ENCODE results near the gene TRMT61A.
"Not testable (repeated sequence)": the region's sequence is repeated elsewhere in the genome, so short reads cannot be mapped to it uniquely, and the experiment has no call there.

TRMT61A gene

DNA sequence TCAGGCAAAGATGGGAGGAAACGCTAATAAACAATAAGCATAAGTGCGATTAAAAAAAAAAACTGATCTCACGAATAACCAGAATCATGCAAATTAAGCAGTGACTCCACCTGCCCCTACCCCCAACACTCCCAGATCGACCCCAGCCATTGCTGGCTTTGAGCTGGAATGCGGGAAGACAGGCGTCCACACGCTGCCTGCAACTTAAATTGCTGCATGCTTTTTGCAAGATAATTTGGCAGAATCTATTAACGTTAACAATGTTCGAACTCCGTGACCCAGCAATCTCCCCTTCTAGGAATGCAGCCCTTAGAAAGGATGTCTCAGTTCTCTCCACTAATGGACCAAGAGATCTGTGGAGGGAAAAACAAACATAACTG lies 5.4 kb upstream of the TRMT61A start:
- DNase-seq = no peak

DNA sequence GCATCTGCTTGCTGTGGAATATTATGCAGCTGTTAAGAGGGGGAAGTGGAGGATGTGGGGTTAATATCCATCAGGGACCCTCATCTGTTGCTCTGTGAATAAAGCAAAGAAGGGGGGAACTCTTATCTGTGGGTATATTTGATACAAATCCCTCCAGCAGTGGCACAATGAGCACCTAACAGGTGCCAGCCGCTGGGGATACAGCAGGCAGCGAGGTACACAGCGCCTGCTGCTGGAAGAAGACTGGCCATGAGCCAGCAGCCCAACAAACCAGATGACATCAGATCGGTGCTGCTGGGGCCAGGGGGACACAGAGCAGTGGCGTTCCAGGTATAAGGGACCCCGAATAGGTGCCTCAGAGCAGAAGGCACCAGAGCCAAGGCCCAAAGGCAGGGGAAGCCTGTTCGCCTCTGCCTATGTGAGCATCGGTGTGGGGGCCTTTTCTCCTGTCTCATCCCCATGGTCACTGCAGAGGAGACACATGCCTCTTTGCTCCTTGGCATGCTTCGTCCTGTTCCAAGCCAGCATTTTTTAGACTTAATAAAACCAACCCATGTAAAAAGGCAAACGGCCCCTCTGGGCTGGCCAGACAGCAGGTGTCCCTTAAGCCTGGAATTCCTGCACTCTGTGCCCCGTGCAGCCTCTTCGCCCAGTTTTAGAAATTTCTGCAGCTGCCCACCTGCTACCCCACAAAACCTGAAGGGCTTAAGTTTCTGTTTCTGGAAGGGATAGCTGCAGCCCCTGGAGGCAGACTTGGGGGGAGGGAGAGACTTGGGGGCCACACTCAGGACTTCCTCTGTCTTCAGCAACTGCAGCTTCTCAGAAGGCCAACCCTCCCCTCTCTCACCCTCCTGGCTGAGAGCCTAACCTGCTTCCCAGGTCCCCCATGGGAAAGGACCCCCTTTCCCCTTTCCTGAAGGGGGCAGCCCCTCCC lies 4.7 kb upstream of the TRMT61A start:
- no peak for DNase-seq

DNA sequence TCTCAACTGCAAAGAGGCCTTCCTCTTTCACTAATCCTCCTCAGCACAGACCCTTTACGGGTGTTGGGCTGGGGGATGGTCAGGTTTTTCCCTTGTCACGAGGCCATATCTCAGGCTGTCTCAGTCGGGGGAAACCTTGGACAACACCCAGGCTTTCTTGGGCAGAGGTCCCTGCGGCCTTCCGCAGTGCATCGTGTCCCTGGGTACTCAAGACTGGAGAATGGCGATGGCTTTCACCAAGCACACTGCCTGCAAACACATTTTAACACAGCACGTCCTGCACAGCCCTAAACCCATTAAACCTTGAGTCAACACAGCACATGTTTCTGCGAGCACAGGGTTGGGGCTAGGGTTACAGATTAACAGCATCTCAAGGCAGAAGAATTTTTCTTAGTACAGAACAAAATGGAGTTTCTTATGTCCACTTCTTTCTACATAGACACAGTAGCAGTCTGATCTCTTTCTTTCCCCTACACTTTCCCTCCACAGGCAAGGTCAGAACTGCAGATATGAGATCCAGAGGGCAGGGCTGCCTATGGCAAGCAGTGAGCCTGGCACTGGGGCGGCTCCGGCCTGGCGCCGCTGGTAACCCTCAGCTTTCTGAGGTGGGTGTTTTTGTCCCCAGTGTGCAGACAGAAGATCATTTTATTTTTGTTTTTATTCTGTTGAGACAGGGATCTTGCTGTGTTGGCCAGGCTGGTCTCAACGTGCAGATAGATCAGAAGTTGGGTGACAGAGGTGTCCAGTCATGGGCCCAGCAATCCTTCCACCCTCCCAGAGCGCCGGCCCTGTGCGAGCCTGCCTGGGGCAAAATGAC lies 3.4 kb upstream of the TRMT61A start:
- not testable (repeated sequence) for DNase-seq

- DNase-seq = no peak
Observed at GRCh38 chr14:103526247-103526913, 2.6 kb upstream of the TRMT61A start.

DNA sequence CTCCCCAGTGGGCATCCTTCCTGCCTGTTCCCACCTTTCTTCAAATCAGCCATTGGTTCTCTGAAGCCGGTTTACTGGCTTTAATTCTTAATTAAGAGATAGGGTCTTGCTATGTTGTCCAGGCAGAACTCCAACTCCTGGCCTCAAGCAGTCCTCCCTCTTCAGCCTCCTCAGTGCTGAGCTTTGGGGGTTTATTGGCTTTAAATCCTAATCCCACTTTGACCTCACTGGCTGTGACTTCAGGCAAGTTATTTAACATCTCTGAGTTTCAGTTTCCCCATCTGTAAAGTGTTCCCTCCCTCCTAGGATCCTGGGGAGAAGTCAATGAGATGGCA lies 2.1 kb upstream of the TRMT61A start:
- no peak for DNase-seq

GRCh38 chr14:103527408-103528145 lies 1.4 kb upstream of the TRMT61A start:
- DNase-seq = no peak

DNA sequence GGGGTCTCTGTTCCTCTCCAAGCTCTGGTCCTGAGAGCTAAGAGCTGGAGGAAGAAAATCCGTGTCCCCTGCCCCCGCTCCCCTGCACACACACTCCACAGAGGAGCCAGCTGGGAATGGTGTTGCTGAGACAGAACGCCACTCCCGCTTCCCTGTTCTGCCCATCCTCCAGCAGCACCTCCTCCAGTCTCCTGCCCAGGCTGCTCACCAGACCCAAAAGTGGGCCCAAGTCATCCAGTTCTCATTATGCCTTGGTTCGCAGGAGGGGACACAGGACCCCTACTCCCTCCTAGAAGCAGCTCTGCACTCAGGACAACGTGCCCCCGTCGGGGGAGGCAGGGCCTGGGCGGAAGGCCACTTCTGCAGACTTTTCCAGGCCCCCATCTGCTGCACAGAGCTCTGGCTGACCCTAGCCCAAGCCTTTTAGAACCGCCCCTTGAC lies 830 bp upstream of the TRMT61A start:
- DNase-seq = no peak

DNA sequence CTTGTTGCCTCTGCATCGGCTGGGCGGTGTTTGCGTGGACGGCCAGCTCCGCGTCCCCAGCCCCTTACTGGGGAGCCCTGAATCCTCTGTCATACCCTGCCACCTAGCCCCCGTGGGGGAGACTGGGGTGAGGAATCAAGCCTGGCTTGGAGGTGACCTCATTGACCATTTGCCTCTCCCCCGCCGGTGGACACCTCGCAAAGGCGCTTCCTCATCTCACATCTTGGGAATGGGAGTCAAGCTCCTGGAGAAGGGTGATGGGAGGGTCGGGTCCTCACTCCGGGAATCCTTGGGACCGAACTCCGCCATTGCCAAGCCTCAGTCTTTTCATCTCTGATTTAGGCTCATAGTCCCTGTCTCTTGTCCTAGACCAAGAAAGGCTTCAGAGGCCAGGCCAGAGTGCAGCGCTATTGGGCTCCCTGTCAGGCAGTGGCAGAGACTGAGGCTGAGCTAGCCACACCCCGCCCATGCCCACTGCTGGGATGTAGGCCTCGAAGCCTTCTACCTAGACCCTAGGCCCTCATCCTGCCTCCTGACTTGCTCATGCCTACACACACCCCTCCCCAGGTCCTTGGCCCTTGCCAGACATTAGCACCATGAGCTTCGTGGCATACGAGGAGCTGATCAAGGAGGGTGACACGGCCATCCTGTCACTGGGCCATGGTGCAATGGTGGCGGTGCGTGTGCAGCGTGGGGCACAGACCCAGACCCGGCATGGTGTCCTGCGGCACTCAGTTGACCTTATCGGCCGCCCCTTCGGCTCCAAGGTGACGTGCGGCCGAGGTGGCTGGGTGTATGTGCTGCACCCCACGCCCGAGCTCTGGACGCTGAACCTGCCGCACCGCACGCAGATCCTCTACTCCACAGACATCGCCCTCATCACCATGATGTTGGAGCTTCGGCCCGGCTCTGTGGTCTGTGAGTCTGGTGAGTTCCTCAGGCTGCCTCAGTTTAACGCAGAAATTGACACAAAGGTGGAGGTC lies 678 bp downstream of the TRMT61A start:
- DNase-seq = no peak

DNA sequence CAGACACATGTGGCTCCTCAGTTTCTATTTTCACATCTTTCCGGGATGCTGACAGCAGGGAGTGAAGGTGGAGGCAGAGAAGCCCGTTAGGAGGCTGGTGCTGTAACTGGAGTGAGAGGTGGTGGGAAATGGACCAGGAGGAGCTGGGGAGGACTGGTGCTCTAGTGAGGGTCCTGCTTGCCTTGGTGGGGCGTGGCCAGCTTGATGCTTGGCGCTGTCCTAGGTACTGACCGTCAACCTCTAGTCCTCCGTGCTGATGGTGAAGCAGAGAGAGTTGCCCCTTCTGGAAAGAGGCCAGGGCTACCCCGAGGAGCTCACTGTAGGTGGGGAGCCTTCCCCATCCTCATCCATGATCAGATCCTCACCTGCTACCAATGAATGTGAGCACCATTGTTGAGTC lies 1.4 kb downstream of the TRMT61A start:
- no peak for DNase-seq

DNA sequence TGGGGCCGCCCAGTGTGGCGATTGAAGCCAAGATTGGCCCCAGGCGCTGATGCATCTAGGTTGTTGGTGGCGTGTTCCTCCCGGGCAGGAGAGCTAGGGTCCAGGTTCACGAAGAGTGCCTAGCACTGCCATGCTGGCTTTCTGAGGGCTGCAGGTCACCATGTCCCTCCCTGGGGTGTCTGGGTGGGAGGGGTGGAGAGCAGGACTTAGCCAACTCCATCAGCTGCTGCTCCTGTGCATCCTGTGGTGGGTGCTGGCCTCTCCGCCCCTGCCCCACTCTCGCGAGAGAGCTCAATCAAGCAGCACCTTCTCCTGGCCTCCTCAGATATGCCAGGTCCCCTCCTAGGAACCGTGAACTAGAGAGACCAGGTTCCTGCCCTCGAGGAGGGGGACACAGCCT lies 1.8 kb downstream of the TRMT61A start:
- DNase-seq = no peak

DNA sequence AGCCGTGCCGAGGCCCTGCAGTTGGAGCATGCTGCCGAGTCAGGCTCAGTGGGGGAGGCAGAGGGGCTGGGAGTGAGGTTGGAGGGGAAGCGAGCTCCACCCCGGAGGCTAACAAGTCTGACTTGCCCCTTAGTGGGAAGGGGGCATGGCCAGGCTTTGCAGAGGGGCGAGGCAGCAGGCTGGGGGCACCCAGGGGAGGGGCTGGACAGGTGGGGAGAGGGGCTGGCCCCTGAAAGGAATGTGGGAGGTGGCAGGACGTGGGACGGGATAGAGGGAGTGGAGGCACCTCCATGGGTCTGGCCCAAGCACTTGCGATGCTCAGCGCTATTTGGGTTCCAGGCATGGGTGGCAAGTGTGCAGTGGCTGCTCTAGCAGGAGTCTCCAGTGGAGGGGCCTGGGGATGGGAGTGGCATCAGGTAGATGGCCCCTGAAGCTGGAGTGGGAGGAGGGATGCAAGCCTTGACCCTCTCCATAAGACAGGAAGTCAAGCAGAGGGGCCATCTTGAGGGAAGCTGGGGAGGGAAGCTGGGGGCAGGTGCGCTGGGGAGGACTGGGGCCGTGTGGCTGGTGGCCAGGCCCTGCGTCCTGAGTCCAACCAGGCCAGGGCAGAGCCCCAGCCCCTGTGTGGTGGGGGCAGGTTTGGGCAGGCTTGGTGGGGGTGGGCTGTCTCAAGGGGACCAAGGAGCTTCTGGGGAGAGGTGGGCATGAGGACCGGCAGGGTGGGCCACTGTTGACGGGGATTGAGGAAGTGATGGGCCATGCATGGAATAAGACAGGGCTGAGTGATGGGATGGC lies 2.6 kb downstream of the TRMT61A start:
- no peak for DNase-seq

DNA sequence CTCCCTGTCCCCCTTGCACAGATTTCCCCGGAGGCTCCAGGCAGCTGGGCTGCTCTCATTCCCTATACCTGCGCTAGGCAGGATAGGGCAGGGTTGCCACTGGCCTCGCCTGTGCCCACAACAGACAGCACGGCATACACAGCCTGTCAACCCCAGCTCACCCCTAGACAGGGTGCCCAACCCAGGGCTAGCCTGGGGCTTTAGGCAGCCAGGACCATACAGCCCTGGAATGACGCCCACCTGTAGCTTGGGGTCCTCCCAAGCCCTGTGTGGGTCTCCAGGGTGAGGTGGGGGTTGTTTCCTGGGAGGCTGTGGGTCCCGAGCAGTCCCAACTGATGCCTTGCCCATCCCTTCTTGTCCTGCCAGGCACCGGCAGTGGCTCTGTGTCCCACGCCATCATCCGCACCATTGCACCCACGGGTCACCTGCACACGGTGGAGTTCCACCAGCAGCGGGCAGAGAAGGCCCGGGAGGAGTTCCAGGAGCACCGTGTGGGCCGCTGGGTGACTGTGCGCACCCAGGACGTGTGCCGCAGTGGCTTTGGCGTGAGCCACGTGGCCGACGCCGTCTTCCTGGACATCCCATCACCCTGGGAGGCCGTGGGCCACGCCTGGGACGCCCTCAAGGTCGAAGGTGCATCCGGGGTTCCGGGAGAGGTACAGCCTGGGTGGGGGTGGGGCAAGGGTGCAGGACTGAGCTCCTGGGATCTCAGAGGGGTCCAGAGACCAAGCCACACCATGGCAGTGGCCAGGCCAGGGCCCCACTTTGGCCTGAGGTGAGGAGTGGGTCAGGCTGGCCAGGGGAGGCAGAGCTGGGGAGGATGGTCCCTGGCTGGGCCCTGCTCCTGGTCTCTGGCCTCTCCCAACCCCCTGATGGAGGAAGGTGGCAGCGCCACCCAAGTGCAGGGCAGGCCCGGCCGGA lies 3.5 kb downstream of the TRMT61A start:
- DNase-seq = no peak

DNA sequence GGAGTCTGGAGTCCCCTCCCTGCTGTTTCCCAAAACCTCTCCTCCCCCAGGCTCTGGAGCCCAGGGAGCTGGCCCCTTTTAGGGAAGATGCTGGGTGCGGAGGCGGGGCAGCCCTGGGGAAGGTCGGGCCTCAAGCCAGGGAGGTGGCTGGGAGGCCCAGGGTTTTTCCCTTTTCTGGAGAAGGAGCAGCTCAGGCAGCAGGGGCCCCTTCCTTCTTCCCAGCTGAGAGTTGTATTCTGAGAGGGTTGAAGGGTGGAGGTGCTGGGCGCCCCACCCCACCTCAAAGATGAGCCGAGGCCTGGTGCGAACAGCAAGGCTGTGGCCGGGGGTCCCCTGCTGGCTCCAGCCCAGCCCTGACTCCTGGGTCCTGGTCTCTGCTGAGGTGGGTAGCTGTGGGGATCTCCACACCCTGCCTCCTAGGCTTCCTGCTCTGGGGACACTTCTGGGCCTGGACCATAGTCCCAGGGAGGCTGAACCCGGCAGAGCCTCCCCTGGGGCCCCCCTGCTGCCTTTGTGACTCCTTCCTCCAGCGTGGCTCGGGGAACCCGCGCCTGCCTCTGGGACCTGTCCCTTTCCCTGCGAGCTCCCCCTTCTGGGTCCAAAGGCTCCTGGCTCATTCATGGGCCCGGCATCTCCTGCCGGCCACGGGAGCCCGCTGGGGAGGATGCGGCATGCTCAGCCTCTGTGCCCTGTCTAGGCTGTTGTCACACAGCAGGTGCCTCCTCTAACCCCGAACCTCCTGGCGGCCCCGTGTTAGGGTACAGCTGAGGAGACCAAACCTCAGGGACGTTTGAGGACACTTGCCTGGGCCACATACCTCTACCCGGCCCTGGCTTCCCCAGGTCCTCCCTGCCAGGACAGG lies 4.4 kb downstream of the TRMT61A start:
- DNase-seq = no peak

DNA sequence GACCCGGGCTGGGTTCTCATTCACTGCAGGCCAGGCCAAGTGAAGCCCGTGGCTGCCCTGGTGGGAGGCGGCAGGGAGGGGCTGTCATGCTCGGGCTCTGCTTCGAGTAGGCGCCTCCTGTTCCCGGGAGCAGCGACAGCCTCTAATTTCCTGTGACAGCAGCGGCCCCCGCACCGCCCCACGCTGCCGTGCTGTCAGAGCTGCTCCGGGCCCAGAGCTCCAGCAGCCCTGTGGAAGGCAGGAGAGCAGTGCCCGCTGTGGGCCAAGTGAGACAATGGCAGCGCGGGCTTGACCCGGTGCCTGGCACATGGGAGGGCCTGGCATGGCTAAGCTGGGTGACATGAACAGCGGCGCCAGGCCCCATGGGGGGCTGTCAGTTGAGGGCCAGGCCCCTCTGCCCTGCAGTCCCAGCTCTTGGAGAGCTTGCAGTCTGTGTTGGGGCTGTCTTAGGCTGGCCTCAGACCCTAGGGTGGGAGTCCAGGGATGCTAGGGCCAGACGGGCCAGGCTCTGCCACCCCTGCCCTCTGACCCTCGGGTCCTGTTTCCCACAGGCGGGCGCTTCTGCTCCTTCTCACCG lies 5.1 kb downstream of the TRMT61A start:
- DNase-seq = no peak

GRCh38 chr14:103534576-103535061 lies 5.6 kb downstream of the TRMT61A start:
- DNase-seq = no peak

DNA sequence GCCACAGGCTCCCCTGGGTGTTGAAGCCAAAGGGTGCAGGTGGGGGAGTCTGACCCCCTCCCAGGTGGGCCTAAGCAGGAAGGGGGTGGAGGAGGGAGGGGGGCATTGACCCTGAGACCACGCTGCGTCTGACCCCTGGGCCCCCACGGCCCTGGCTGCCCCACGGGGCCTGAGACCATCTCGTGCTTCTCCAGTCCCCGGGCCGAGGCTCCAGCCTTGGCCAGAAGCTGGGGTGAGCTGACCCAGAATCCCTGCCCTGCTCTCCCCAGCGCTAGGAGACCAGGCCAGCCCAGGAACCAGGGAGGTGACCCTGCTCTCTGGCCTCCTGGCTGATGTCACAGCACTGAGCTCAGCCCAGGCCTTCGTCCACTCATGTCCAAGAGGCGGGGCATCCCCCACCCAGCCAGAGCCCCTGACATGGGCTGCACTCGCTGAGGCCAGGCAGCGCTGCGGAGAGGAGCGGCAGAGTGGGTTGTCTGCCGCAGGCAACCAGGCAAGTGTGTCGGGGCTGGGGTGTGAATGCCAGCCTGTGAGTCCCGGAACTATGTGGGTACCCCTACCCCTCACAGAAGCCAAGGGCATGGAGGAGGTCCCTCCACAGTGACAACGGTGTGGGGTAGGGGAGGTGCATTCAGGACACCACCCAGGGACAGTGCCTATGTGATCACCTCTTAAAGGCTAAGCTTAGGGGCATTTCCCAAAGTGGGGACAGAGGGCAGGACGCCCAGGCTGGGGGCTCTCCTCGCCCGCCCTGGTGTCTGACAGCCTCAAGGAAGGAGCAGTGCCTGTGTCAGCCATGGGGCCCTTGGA lies 6.3 kb downstream of the TRMT61A start:
- no peak for DNase-seq

Measured in stimulated activated CD4-positive, alpha-beta T cell treated with anti-CD3 and anti-CD28 coated beads, Interleukin-2, amount 100 ng/mL, for 48 hours (primary cell).